Measurements from ENCODE around the gene SLC25A30.

GRCh38 chr13:45451282-45451681 is 33.1 kb upstream of the SLC25A30 start:
- TF ChIP-seq CTCF (IDR thresholded peaks at IDR 0.05) (no peak), POLR2A (IDR thresholded peaks at IDR 0.05) (no peak)
